Ovary (tissue), 3 donors: ENCODE data around the gene ZNF107.

Experiments
- CTCF ChIP-seq, 3 donors: fragments of 450-650 bp in 2 of 3; fragments of 200-600 bp in 1 of 3; IDR thresholded peaks; one replicate each; pipeline versions ENCODE4 v1.5.1 to v1.8.0; 2016 to 2022; ENCODE audit warnings: antibody characterized with exemption in 3 of 3, mild to moderate bottlenecking in 1 of 3
- POLR2A ChIP-seq: fragments of 450-650 bp; IDR thresholded peaks from one replicate; pipeline ENCODE4 v1.6.1; 2017; ENCODE audit warnings: antibody characterized with exemption, mild to moderate bottlenecking, moderate library complexity
- donor health status: DM: no; HTN: no; CAD: no.

GRCh38 chr7:64642875-64643274 is 23.1 kb upstream of the ZNF107 start:
- no peak for TF ChIP-seq CTCF (IDR thresholded peaks at IDR 0.05)
- TF ChIP-seq POLR2A: no peak
